SK-N-SH treated with all-trans-retinoic acid at 6 μM for 48 hours (cell line): Measurements from ENCODE around the gene PKNOX2.

Source experiments
- ATAC-seq: fragments of 200-7000 bp; cut with Tn5 transposase; 3 replicates; pipeline ENCODE4 v1.9.1; 2020; ENCODE audit warnings: mild to moderate bottlenecking, moderate library complexity
- ARNTL ChIP-seq: fragments of 450-650 bp; formaldehyde crosslinking; IDR thresholded peaks from 2 replicates; pipeline ENCODE4 v1.5.0; 2020; ENCODE audit warnings: low read depth, mild to moderate bottlenecking, moderate library complexity, borderline replicate concordance
- BACH2 ChIP-seq: fragments of 250-450 bp; sonication (Bioruptor Pico); IDR thresholded peaks from 2 replicates; pipeline ENCODE4 v1.9.0; 2021; ENCODE audit warnings: mild to moderate bottlenecking, borderline replicate concordance
- CREB5 ChIP-seq: fragments of 250-450 bp; sonication (Bioruptor Pico); IDR thresholded peaks from 2 replicates; pipeline ENCODE4 v1.5.1; 2020; ENCODE audit warnings: low read depth, mild to moderate bottlenecking, moderate library complexity
- ISL1 ChIP-seq: fragments of 250-450 bp; sonication (Bioruptor Pico); IDR thresholded peaks from 2 replicates; pipeline ENCODE4 v2.1.2; 2022; ENCODE audit warnings: mild to moderate bottlenecking, moderate library complexity
- OSR1 ChIP-seq: fragments of 250-450 bp; sonication (Bioruptor Pico); IDR thresholded peaks from 2 replicates; pipeline ENCODE4 v1.8.0; 2022; ENCODE audit warnings: moderate library complexity, mild to moderate bottlenecking, inconsistent platforms
- PATZ1 ChIP-seq: fragments of 250-450 bp; sonication (Bioruptor Pico); IDR thresholded peaks from 2 replicates; pipeline ENCODE4 v1.8.0; 2020; ENCODE audit warnings: mild to moderate bottlenecking, moderate library complexity, borderline replicate concordance
- POU6F1 ChIP-seq: fragments of 250-450 bp; sonication (Bioruptor Pico); IDR thresholded peaks from 2 replicates; pipeline ENCODE4 v1.8.0; 2021; ENCODE audit warnings: low read depth, mild to moderate bottlenecking, moderate library complexity, borderline replicate concordance
- RARB ChIP-seq: fragments of 250-450 bp; sonication (Bioruptor Pico); IDR thresholded peaks from 2 replicates; pipeline ENCODE4 v1.8.0; 2021; ENCODE audit warnings: mild to moderate bottlenecking, moderate library complexity
- SNAI2 ChIP-seq: fragments of 250-450 bp; sonication (Bioruptor Pico); IDR thresholded peaks from 2 replicates; pipeline ENCODE4 v1.5.0; 2020; ENCODE audit warnings: mild to moderate bottlenecking, moderate library complexity
- TCF4 ChIP-seq: fragments of 250-450 bp; sonication (Bioruptor Pico); IDR thresholded peaks from 2 replicates; pipeline ENCODE4 v1.8.0; 2021; ENCODE audit warnings: mild to moderate bottlenecking, moderate library complexity, borderline replicate concordance
- TSHZ2 ChIP-seq: fragments of 250-450 bp; sonication (Bioruptor Pico); IDR thresholded peaks from 2 replicates; pipeline ENCODE4 v1.5.0; 2020; ENCODE audit warnings: mild to moderate bottlenecking, moderate library complexity
- ZFP3 ChIP-seq: fragments of 250-450 bp; sonication (Bioruptor Pico); IDR thresholded peaks from 2 replicates; pipeline ENCODE4 v1.5.0; 2020; ENCODE audit warnings: mild to moderate bottlenecking, moderate library complexity
- ZFP30 ChIP-seq: fragments of 450-650 bp; formaldehyde crosslinking; IDR thresholded peaks from 2 replicates; pipeline ENCODE4 v1.5.0; 2022; ENCODE audit warnings: mild to moderate bottlenecking, moderate library complexity
- ZNF8 ChIP-seq: fragments of 450-650 bp; formaldehyde crosslinking; IDR thresholded peaks from 2 replicates; pipeline ENCODE4 v1.5.0; 2020; ENCODE audit warnings: mild to moderate bottlenecking, moderate library complexity

Gene PKNOX2

DNA sequence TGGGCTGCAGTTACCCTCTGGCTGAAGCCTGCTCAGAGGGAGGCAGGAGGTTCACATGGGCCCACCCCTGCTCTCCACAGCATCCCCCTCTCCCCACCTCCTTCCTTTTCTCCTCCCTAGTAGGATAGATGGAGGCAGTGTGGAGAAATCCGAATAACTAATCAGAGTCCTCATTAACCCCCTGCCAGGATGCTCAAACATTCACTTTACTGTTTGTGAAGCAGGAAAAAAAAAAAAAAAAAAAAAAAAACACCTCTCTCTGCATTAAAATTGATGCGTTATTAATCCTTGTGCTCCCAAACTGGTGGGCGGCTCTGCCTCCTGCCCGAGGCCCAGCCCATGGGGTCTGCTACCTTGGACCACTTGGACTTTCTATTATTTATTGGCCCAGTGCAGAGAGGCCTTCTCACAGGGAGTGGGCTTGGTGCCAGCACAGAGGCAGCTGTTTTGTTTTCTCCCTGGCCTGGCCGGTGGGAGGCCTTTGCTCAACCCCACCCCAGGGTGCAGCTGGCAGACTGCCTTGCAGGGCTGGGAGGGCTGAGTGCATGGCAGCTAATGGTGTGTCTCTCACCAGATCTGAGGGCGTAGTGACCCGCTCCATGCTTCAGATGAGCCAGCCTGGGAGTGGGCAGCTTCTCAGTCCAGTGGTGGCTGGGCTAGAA lies 150.7 kb downstream of the PKNOX2 start:
- ATAC-seq, result no peak
- no peak for TF ChIP-seq ZFP30 (CRISPR knock-in tag)

GRCh38 chr11:125317416-125317815 lies 152.9 kb downstream of the PKNOX2 start:
- no peak for ATAC-seq
- TF ChIP-seq SNAI2 (CRISPR knock-in tag) (no peak), ISL1 (CRISPR knock-in tag) (no peak), POU6F1 (CRISPR knock-in tag) (no peak), ZFP3 (no peak), PATZ1 (no peak), ZFP30 (CRISPR knock-in tag) (no peak), CREB5 (no peak), RARB (CRISPR knock-in tag) (no peak)

DNA sequence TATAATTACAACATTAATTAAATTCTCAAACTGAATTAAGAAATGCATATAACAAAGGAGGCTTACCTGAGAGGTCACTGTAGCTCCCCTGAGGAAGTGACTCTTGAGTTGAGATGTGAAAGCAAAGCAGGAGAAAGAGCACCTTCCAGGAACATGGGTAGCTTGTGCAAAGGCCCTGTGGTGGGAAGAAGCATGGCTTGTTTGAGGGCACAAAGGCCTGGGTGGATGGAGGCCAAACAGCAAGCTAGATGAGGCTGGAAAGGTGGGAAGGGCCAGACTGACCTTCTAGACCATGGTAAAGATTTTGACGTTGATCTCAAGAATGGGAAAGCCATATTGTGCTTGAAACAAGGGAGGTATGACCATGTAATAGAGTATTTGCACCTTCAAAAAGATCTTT lies 155.1 kb downstream of the PKNOX2 start:
- ATAC-seq, result no peak
- no peak for TF ChIP-seq TSHZ2 (CRISPR knock-in tag)

DNA sequence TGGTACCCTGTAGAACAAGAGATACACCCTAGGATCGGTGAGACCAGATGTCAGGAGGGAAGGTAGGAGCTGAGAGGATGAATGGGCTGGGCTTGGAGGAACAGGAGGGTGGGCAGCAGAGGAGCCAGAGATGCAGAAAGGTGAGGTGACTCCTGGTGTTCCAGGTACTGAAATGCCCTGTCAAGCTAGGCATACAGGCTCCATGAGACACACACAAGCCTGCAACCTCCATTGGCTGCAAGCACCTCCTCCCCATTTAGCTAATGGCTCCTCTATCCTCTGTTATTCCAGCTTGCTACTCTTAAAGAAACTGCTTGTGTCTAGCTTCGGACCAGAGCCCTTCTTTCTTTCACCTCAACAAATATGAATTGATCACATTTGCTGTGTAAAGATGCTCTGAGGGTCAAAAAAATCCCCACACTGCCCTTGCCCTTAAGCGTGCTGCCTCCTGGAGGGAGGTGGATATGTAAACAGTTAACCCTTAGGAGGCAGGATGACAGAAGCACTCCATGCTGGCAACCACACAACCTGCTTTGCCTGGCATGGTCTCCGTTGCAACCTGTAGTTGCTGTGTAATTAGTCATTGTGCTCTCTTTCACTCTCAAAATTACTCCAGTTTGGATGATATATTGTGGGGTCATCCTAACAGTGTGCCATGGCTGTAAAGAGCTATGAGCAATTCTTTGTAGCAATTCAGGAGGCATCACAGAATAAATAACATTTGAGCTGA lies 156.0 kb downstream of the PKNOX2 start:
- no peak for TF ChIP-seq ISL1 (CRISPR knock-in tag)
- TF ChIP-seq, all 23 proteins: peak for 0
- ATAC-seq, result no peak

DNA sequence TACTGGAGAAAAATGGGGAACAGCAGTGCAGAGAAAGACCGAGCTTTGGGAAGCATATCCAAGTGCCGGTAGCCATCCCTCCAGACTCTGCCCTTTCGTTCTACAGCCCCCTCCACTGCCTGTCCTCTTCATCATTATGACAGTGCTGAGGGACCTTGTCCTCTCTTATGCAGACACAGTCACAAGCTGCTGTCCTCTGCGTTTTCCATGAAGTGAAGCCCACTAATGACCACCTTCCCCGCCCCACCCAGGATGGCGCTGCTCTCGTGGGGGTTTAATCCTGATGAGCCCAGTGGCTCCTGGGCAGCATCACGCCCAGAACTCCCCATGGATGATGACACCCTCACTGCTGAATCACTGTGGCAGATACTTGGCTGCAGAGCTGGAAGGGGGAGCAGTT lies 157.7 kb downstream of the PKNOX2 start:
- no peak for TF ChIP-seq BACH2
- TF ChIP-seq CREB5, result no peak
- no peak for TF ChIP-seq TSHZ2 (CRISPR knock-in tag)
- TF ChIP-seq TCF4 (CRISPR knock-in tag), result no peak
- no peak for TF ChIP-seq SNAI2 (CRISPR knock-in tag)
- no peak for TF ChIP-seq ZNF8 (CRISPR knock-in tag)
- TF ChIP-seq OSR1 (CRISPR knock-in tag), result no peak
- TF ChIP-seq ARNTL (CRISPR knock-in tag), result no peak
- TF ChIP-seq, all 23 proteins: peak for 0
- ATAC-seq, result no peak
